CD4-positive, CD25-positive, alpha-beta regulatory T cell (primary cell): ENCODE data around the gene EXOSC1. TPM values are rescaled to one million over a fixed set of nuclear protein-coding genes. Genes with fewer than 3 reads are reported as not detected.
A peak's percentile ranks its signal among the peaks of the same experiment; 100 is the strongest.

Source experiments
- ATAC-seq, 2 donors: fragments of 150-1000 bp; cut with Tn5 transposase; one replicate each; pipeline ENCODE4 v1.10.0; 2021; ENCODE audit warnings: low read depth in 2 of 2, moderate number of reproducible peaks in 2 of 2, moderate library complexity in 1 of 2
- DNase-seq, 3 donors: peaks; one replicate each; pipeline versions ENCODE4 v3.0.0 to v3.0.0-alpha.2; 2012 to 2022; ENCODE audit warnings: mixed read lengths in 1 of 3
- H3K27ac ChIP-seq: one replicate; pipeline ENCODE4 v1.7.0; 2013; ENCODE audit warnings: mild to moderate bottlenecking, low read length; ENCODE audit not compliant: insufficient read depth, poor library complexity, severe bottlenecking
- H3K27me3 ChIP-seq: one replicate; pipeline ENCODE4 v1.7.0; 2013; ENCODE audit warnings: low read length; ENCODE audit not compliant: control insufficient read depth, insufficient read depth
- H3K36me3 ChIP-seq: one replicate; pipeline ENCODE4 v1.7.0; 2013; ENCODE audit warnings: mild to moderate bottlenecking, low read length, moderate library complexity; ENCODE audit not compliant: control insufficient read depth, insufficient read depth
- H3K4me1 ChIP-seq: 2 replicates; pipeline ENCODE4 v1.7.0; 2013; ENCODE audit warnings: mild to moderate bottlenecking, low read length; ENCODE audit not compliant: insufficient read depth, control insufficient read depth, poor library complexity, severe bottlenecking
- H3K4me3 ChIP-seq: one replicate; pipeline ENCODE4 v1.7.0; 2013; ENCODE audit warnings: low read depth, mild to moderate bottlenecking, low read length, moderate library complexity
- H3K9me3 ChIP-seq, 2 experiments: 1 replicate in 1 of 2; 2 replicates in 1 of 2; pipeline ENCODE4 v1.7.0; 2013; ENCODE audit warnings: low read length in 2 of 2, mild to moderate bottlenecking in 1 of 2, moderate library complexity in 1 of 2; ENCODE audit not compliant: control insufficient read depth in 2 of 2
- H3K27ac Mint-ChIP-seq, 3 donors: one replicate each; pipeline ENCODE4 v1.8.0; 2020 to 2022; ENCODE audit warnings: mild to moderate bottlenecking in 3 of 3, mixed read lengths in 3 of 3, moderate library complexity in 2 of 3
- H3K27me3 Mint-ChIP-seq: one replicate; pipeline ENCODE4 v1.8.0; 2022; ENCODE audit warnings: mild to moderate bottlenecking, mixed read lengths
- H3K36me3 Mint-ChIP-seq: one replicate; pipeline ENCODE4 v1.8.0; 2020; ENCODE audit warnings: mixed read lengths
- H3K4me1 Mint-ChIP-seq, 4 donors: one replicate each; pipeline ENCODE4 v1.8.0; 2020 to 2022; ENCODE audit warnings: mixed read lengths in 4 of 4, mild to moderate bottlenecking in 1 of 4
- H3K4me3 Mint-ChIP-seq, 4 donors: one replicate each; pipeline ENCODE4 v1.8.0; 2020 to 2022; ENCODE audit warnings: mild to moderate bottlenecking in 4 of 4, mixed read lengths in 4 of 4, moderate library complexity in 3 of 4
- H3K9me3 Mint-ChIP-seq, 7 donors: one replicate each; pipeline ENCODE4 v1.8.0; 2020 to 2022; ENCODE audit warnings: mixed read lengths in 7 of 7, mild to moderate bottlenecking in 3 of 7, moderate library complexity in 2 of 7
- polyA plus RNA-seq, 4 donors: library from polyadenylated mRNA; unstranded; fragments of 300-500 nt; fragmentation: Illumina TruSeq; gene quantifications; one replicate each; pipeline ENCODE4 v1.2.3, GENCODE V29; 2021
- total RNA-seq: library from RNA; stranded (reverse); gene quantifications from one replicate; pipeline ENCODE4 v1.2.3, GENCODE V29; 2022

EXOSC1 gene
- total and polyA plus RNA-seq, 5 donors from 2014 or later = 42.2 to 105 (median 99.2) TPM

DNA sequence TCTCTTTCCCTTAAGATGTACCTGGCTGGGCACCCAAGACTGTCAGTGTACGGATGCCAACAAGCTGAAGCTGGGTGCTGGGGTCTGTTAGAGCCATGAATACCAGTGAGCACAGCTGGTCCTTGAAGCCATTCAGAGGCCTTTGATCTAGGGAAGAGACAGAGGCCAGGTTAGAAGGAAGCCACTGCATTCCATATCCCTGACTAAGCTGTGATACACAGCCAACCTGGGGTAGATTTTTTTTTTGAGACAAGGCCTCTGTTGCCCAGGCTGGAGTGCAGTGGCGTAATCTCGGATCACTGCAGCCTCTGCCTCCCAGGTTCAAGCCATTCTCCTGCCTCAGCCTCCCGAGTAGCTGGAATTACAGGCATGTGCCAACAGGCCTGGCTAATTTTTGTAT lies 20.9 kb upstream of the EXOSC1 start:
- peaks cover 25% of the 10 kb centered on the region for H3K36me3 Mint-ChIP-seq
- Histone ChIP-seq H3K4me3 (no peak overlapping the region), H3K27me3 (no peaks in the 10 kb centered on the region), H3K9me3 (no peaks in the 10 kb centered on the region), H3K36me3 (peaks cover 85% of the 10 kb centered on the region), H3K4me1 (no peaks in the 10 kb centered on the region), H3K27ac (no peak overlapping the region)
- peaks cover 0 to 4% (median 0%) of the 10 kb centered on the region in 4 donors for H3K4me1 Mint-ChIP-seq
- H3K9me3 Mint-ChIP-seq = no peaks in the 10 kb centered on the region
- no peak overlapping the region for H3K27ac Mint-ChIP-seq
- ATAC-seq (no peak), DNase-seq (no peak)
- no peaks in the 10 kb centered on the region for H3K27me3 Mint-ChIP-seq
- H3K4me3 Mint-ChIP-seq = no peak overlapping the region

DNA sequence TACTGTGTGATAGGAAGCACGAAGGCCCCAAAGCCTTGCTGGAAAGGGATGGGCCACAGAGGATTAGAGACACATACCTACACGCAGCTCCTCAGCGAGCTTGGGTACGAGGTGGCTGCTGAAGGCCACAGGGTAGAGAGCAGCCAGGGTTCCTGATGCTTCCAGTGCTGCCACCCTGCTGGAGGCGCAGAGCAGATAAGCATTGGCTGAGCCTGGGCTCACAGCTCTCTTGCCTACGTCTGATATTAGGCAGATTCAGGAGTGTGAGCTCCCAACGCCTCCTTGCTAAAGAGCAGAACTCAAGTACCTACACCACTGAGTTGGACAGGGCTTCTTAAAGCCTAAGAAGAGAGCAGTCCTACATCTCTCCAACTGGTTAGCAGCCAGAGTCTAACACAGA lies 20.2 kb upstream of the EXOSC1 start:
- Mint-ChIP-seq H3K9me3 (no peaks in the 10 kb centered on the region), H3K36me3 (peaks cover 27% of the 10 kb centered on the region), H3K27me3 (no peaks in the 10 kb centered on the region), H3K4me3 (no peak overlapping the region), H3K27ac (no peak overlapping the region), H3K4me1 (peaks cover 0 to 4% (median 0%) of the 10 kb centered on the region in 4 donors)
- ATAC-seq = no peak
- DNase-seq = no peak
- Histone ChIP-seq H3K4me1 (no peaks in the 10 kb centered on the region), H3K9me3 (no peaks in the 10 kb centered on the region), H3K27me3 (no peaks in the 10 kb centered on the region), H3K27ac (no peak overlapping the region), H3K36me3 (peaks cover 93% of the 10 kb centered on the region), H3K4me3 (no peak overlapping the region)

DNA sequence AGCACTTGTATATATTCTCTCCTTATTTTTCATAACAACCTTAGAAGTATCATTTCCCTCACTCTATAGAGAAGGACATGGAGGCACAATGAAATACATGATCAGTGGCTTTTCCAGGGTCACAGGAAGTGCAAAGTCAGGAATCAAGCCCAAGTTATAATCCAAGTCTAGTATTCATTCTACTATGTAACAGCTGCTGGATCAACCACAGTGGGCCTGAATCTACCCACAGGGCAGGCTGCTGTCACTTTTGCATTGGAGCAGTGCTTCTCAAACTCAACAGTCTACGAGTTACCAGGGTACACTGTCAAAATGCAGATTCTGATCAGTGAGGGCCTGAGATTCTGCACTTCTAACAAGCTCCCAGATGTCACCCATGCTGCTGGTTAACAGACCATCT lies 18.4 kb upstream of the EXOSC1 start:
- no peaks in the 10 kb centered on the region for H3K4me1 ChIP-seq
- H3K27me3 Mint-ChIP-seq = no peaks in the 10 kb centered on the region
- H3K36me3 ChIP-seq = peaks cover 94% of the 10 kb centered on the region
- H3K4me3 ChIP-seq = no peak overlapping the region
- no peaks in the 10 kb centered on the region for H3K9me3 ChIP-seq
- no peaks in the 10 kb centered on the region for H3K27me3 ChIP-seq
- DNase-seq = no peak
- no peak overlapping the region for H3K4me3 Mint-ChIP-seq
- H3K9me3 Mint-ChIP-seq = no peaks in the 10 kb centered on the region
- peak overlapping the region in 2 of 3 donors; percentile 15 to 60 for H3K27ac Mint-ChIP-seq
- H3K36me3 Mint-ChIP-seq = peaks cover 35% of the 10 kb centered on the region
- peaks cover 0 to 4% (median 0%) of the 10 kb centered on the region in 4 donors for H3K4me1 Mint-ChIP-seq
- H3K27ac ChIP-seq = no peak overlapping the region
- ATAC-seq = no peak

- Histone ChIP-seq H3K27ac (no peak overlapping the region), H3K27me3 (no peaks in the 10 kb centered on the region), H3K9me3 (no peaks in the 10 kb centered on the region), H3K36me3 (peaks cover 94% of the 10 kb centered on the region), H3K4me1 (no peaks in the 10 kb centered on the region), H3K4me3 (no peak overlapping the region)
- H3K9me3 Mint-ChIP-seq = no peaks in the 10 kb centered on the region
- peak overlapping the region in 2 of 3 donors; percentile 51 to 60 for H3K27ac Mint-ChIP-seq
- peaks cover 41% of the 10 kb centered on the region for H3K36me3 Mint-ChIP-seq
- peaks cover 0 to 4% (median 0%) of the 10 kb centered on the region in 4 donors for H3K4me1 Mint-ChIP-seq
- peak; percentile 49 to 52 for ATAC-seq
- H3K4me3 Mint-ChIP-seq = no peak overlapping the region
- DNase-seq = peak; percentile 13 to 53 (median 40)
- H3K27me3 Mint-ChIP-seq = no peaks in the 10 kb centered on the region
Observed at GRCh38 chr10:97463363-97464132, 17.7 kb upstream of the EXOSC1 start.

DNA sequence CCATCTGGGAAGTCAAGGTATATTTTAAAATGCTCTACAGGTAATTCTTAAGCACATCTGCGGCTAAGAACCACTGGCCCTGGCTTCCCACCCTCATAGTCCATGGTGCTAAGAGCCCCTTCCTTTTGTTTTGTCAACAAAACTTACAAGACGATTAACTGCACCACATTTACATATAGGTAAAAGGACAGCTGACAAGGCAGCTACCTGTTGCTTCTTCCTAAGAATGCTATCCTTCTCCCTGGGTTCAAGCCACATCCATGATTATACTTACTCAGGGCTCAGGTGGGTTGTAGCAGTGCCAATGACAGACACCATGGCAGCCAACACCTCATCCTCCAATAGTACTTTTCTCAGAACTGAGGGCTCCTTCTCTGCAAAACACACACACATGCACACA lies 16.5 kb upstream of the EXOSC1 start:
- no peaks in the 10 kb centered on the region for H3K27me3 ChIP-seq
- no peaks in the 10 kb centered on the region for H3K9me3 Mint-ChIP-seq

DNA sequence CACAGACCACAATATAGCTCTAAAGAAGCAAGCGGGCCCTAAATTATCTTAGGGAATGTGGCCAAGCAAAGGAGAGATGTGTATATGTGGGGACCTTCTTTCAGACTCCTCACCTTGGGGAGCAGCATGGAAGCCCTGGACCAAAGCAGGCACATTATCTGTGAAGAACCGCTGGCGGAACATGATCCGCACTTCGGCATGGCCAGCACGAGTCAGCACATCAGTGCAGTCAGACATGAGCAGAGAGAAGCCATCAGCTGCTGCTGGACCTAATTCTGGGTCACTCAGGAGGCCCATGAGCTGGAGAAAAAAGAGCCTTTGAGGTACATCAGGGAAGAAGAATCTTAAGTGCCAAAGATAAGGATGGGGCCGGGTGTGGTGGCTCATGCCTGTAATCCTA lies 14.1 kb upstream of the EXOSC1 start:
- Histone ChIP-seq H3K4me1 (no peaks in the 10 kb centered on the region), H3K27me3 (no peaks in the 10 kb centered on the region), H3K27ac (no peak overlapping the region), H3K9me3 (no peaks in the 10 kb centered on the region), H3K4me3 (no peak overlapping the region), H3K36me3 (peaks cover 92% of the 10 kb centered on the region)
- Mint-ChIP-seq H3K27me3 (no peaks in the 10 kb centered on the region), H3K27ac (no peak overlapping the region), H3K9me3 (no peaks in the 10 kb centered on the region), H3K36me3 (peaks cover 45% of the 10 kb centered on the region), H3K4me3 (no peak overlapping the region), H3K4me1 (peaks cover 0 to 5% (median 3%) of the 10 kb centered on the region in 4 donors)
- DNase-seq = no peak
- no peak for ATAC-seq

More for the DNA sequence above, 16.5 kb upstream of the EXOSC1 start:
- Mint-ChIP-seq H3K4me3 (no peak overlapping the region), H3K27me3 (no peaks in the 10 kb centered on the region), H3K4me1 (peaks cover 0 to 4% (median 2%) of the 10 kb centered on the region in 4 donors), H3K36me3 (peaks cover 48% of the 10 kb centered on the region), H3K27ac (peak overlapping the region in 1 of 3 donors; percentile 41)
- no peak for ATAC-seq
- peaks cover 92% of the 10 kb centered on the region for H3K36me3 ChIP-seq
- no peak for DNase-seq
- no peak overlapping the region for H3K4me3 ChIP-seq
- no peaks in the 10 kb centered on the region for H3K4me1 ChIP-seq
- no peaks in the 10 kb centered on the region for H3K9me3 ChIP-seq
- H3K27ac ChIP-seq = no peak overlapping the region

DNA sequence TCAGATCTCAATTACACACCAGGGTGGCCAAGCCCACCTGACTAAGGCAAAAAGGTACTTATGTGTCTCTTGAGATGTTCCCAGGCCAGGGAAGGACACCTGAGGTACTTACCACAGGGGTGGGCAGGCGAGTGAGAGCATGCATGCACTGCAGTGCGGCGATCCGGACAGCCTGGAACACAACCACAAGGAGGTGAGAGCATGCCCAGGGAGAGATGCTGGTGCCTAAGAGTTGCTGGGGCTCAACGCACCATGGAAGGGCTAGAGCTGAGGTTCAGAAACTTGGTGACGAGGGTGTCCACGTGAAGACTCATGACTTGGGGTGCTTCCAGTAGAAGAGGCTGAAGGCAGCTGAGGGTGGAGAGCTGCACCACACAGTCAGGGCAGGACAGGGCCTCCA lies 13.3 kb upstream of the EXOSC1 start:
- H3K27ac Mint-ChIP-seq = no peak overlapping the region
- no peaks in the 10 kb centered on the region for H3K27me3 Mint-ChIP-seq
- no peak overlapping the region for H3K4me3 Mint-ChIP-seq
- no peaks in the 10 kb centered on the region for H3K9me3 ChIP-seq
- ATAC-seq (no peak), DNase-seq (no peak)
- peaks cover 4 to 8% (median 7%) of the 10 kb centered on the region in 4 donors for H3K4me1 Mint-ChIP-seq
- H3K4me3 ChIP-seq = no peak overlapping the region
- peaks cover 89% of the 10 kb centered on the region for H3K36me3 ChIP-seq
- H3K36me3 Mint-ChIP-seq = peaks cover 41% of the 10 kb centered on the region
- no peak overlapping the region for H3K27ac ChIP-seq
- no peaks in the 10 kb centered on the region for H3K9me3 Mint-ChIP-seq
- no peaks in the 10 kb centered on the region for H3K4me1 ChIP-seq
- no peaks in the 10 kb centered on the region for H3K27me3 ChIP-seq

GRCh38 chr10:97456686-97457065 lies 10.9 kb upstream of the EXOSC1 start:
- H3K4me1 Mint-ChIP-seq = peaks cover 4 to 18% (median 13%) of the 10 kb centered on the region in 4 donors
- H3K27ac Mint-ChIP-seq = no peak overlapping the region
- no peak overlapping the region for H3K4me3 Mint-ChIP-seq
- peaks cover 79% of the 10 kb centered on the region for H3K36me3 ChIP-seq
- H3K27ac ChIP-seq = no peak overlapping the region
- H3K27me3 Mint-ChIP-seq = no peaks in the 10 kb centered on the region
- H3K36me3 Mint-ChIP-seq = peaks cover 28% of the 10 kb centered on the region
- DNase-seq (no peak), ATAC-seq (no peak)
- no peaks in the 10 kb centered on the region for H3K4me1 ChIP-seq
- no peaks in the 10 kb centered on the region for H3K9me3 ChIP-seq
- no peak overlapping the region for H3K4me3 ChIP-seq
- H3K27me3 ChIP-seq = no peaks in the 10 kb centered on the region
- H3K9me3 Mint-ChIP-seq = no peaks in the 10 kb centered on the region
